Liver (tissue), 2 donors: ENCODE data around the gene TLL2.

Experiments used
- CTCF ChIP-seq: fragments of 150-350 bp; IDR thresholded peaks from 2 replicates; pipeline ENCODE4 v1.5.1; 2017; ENCODE audit warnings: improper control_type of control experiment, low read depth, low read length; ENCODE audit not compliant: missing input control
- FOXA1 ChIP-seq: IDR thresholded peaks from 2 replicates; pipeline ENCODE4 v1.6.1; 2016; ENCODE audit warnings: antibody characterized with exemption
- YY1 ChIP-seq: IDR thresholded peaks from 2 replicates; pipeline ENCODE4 v1.6.1; 2016; ENCODE audit warnings: antibody characterized with exemption, mild to moderate bottlenecking
- TF ChIP-seq, protein P1 (sequence below): IDR thresholded peaks from 2 replicates; pipeline ENCODE4 v1.6.1; 2016; ENCODE audit warnings: antibody characterized with exemption, mild to moderate bottlenecking
- donor health status: healthy.

- peak; percentile 67 for TF ChIP-seq CTCF
- no peak for TF ChIP-seq YY1
- TF ChIP-seq, protein P1, sequence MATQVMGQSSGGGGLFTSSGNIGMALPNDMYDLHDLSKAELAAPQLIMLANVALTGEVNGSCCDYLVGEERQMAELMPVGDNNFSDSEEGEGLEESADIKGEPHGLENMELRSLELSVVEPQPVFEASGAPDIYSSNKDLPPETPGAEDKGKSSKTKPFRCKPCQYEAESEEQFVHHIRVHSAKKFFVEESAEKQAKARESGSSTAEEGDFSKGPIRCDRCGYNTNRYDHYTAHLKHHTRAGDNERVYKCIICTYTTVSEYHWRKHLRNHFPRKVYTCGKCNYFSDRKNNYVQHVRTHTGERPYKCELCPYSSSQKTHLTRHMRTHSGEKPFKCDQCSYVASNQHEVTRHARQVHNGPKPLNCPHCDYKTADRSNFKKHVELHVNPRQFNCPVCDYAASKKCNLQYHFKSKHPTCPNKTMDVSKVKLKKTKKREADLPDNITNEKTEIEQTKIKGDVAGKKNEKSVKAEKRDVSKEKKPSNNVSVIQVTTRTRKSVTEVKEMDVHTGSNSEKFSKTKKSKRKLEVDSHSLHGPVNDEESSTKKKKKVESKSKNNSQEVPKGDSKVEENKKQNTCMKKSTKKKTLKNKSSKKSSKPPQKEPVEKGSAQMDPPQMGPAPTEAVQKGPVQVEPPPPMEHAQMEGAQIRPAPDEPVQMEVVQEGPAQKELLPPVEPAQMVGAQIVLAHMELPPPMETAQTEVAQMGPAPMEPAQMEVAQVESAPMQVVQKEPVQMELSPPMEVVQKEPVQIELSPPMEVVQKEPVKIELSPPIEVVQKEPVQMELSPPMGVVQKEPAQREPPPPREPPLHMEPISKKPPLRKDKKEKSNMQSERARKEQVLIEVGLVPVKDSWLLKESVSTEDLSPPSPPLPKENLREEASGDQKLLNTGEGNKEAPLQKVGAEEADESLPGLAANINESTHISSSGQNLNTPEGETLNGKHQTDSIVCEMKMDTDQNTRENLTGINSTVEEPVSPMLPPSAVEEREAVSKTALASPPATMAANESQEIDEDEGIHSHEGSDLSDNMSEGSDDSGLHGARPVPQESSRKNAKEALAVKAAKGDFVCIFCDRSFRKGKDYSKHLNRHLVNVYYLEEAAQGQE = no peak
- TF ChIP-seq FOXA1 = no peak
Observed at GRCh38 chr10:96334616-96335526, 178.9 kb downstream of the TLL2 start.
